Vagina (tissue), 2 donors: ENCODE data around the gene UBA6. TPM values are rescaled to one million over a fixed set of nuclear protein-coding genes. Genes with fewer than 3 reads are reported as not detected.

Source experiments
- DNase-seq, 2 donors: peaks; one replicate each; pipeline ENCODE4 v3.0.0-alpha.2; 2017; ENCODE audit errors: extremely low spot score in 2 of 2
- H3K27ac ChIP-seq: fragments of 200-600 bp; sonication (generic); one replicate; pipeline ENCODE4 v1.5.1; 2019
- H3K27me3 ChIP-seq: fragments of 200-600 bp; sonication (generic); one replicate; pipeline ENCODE4 v1.5.1; 2019
- H3K36me3 ChIP-seq, 2 donors: fragments of 200-600 bp; sonication (generic); one replicate each; pipeline ENCODE4 v1.5.1; 2017 to 2019
- H3K4me1 ChIP-seq: fragments of 200-600 bp; sonication (generic); one replicate; pipeline ENCODE4 v1.5.1; 2019
- H3K4me3 ChIP-seq, 2 donors: fragments of 200-600 bp; sonication (generic); 1 replicate in 1 of 2; 2 replicates in 1 of 2; pipeline ENCODE4 v1.5.1; 2016 to 2019
- H3K9me3 ChIP-seq: fragments of 200-600 bp; sonication (generic); one replicate; pipeline ENCODE4 v1.5.1; 2019
- CTCF ChIP-seq, 3 experiments: fragments of 450-650 bp in 2 of 3; fragments of 200-600 bp in 1 of 3; sonication (generic) in 1 of 3; IDR thresholded peaks; one replicate each; pipeline ENCODE4 v1.5.1; 2017 to 2019; ENCODE audit warnings: antibody characterized with exemption in 3 of 3, mild to moderate bottlenecking in 2 of 3, moderate library complexity in 2 of 3
- POLR2A ChIP-seq, 2 donors: fragments of 450-650 bp; IDR thresholded peaks; one replicate each; pipeline ENCODE4 v1.6.1; 2017; ENCODE audit warnings: antibody characterized with exemption in 2 of 2, mild to moderate bottlenecking in 2 of 2, moderate library complexity in 2 of 2
- POLR2AphosphoS5 ChIP-seq, 2 donors: sonication (generic); formaldehyde crosslinking; IDR thresholded peaks; one replicate each; pipeline ENCODE4 v1.9.0; 2017; ENCODE audit warnings: antibody characterized with exemption in 2 of 2, mild to moderate bottlenecking in 2 of 2, low read depth in 1 of 2; ENCODE audit not compliant: insufficient read depth in 1 of 2
- intact Hi-C: fragments of 100-400 bp; cut with DNase I; formaldehyde crosslinking; loops from one replicate; pipeline ENCODE4 v1.15.1; 2023
- total RNA-seq: library from RNA; depleted of rRNA; stranded (reverse); fragments of >200 nt; gene quantifications from one replicate; pipeline ENCODE4 v1.2.3, GENCODE V29; 2016

Gene UBA6
- total RNA-seq, 1 donor from 2014 or later: 36.3 TPM

DNA sequence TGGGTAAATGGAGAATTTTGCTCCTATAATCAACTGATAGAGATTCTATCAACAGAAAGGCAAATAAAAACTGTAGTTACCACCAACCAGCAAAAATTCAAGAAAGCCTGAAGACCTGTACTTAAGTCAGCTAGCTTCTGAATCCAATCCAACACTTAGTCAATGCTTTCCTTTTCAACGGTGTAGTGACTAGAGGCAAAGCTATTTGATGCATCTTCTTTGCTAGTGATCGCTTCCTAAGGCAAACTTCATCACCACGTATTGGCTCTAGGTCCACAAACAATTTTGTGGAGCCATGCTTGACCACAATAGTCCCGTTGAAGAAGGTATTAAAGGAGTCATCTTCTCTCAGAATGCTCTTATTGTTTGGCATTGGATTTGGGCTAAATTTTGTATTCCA lies 25.0 kb upstream of the UBA6 start:
- intact Hi-C loops: no loop called here
- no peak for DNase-seq
- Histone ChIP-seq H3K4me3 (no peak overlapping the region), H3K9me3 (no peaks in the 10 kb centered on the region), H3K27me3 (no peaks in the 10 kb centered on the region), H3K4me1 (peaks cover 6% of the 10 kb centered on the region), H3K36me3 (peaks cover 0 to 8% of the 10 kb centered on the region in 2 donors), H3K27ac (no peak overlapping the region)
- no peak for TF ChIP-seq CTCF (IDR thresholded peaks at IDR 0.05)
- no peak for TF ChIP-seq POLR2AphosphoS5 (IDR thresholded peaks at IDR 0.05; ENCODE audit: insufficient read depth in 1 of 2, low read depth in 1 of 2)
- no peak for TF ChIP-seq POLR2A (IDR thresholded peaks at IDR 0.05)

- Histone ChIP-seq H3K9me3 (no peaks in the 10 kb centered on the region), H3K27me3 (no peaks in the 10 kb centered on the region), H3K4me3 (no peak overlapping the region), H3K4me1 (peaks cover 6% of the 10 kb centered on the region), H3K36me3 (peaks cover 0 to 8% of the 10 kb centered on the region in 2 donors), H3K27ac (no peak overlapping the region)
- DNase-seq: no peak
- intact Hi-C loops: no loop called here
- TF ChIP-seq POLR2A (IDR thresholded peaks at IDR 0.05) (no peak), POLR2AphosphoS5 (IDR thresholded peaks at IDR 0.05; ENCODE audit: insufficient read depth in 1 of 2, low read depth in 1 of 2) (no peak), CTCF (IDR thresholded peaks at IDR 0.05) (no peak)
Measured at GRCh38 chr4:67725132-67725531, 24.2 kb upstream of the UBA6 start.

DNA sequence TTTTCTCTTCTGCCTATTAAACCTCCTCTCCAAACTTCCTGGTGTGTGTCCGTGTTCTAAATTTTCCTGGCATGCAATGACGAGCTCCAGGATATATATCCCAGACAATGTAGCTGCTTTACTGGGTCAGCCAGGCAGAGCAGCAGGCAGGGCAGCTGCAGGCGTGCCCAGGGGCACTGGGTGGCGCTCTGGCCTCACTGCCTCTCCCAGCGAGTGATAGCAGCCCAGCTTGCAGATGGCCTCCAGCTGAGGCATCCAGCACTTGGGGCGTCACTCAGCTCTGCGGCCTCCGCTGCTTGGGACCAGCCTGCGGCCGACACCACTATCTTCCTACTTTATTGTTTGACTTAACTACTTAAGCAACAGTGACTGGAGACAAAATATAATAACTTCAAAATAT lies 23.0 kb upstream of the UBA6 start:
- DNase-seq: no peak
- Histone ChIP-seq H3K36me3 (peaks cover 0 to 8% of the 10 kb centered on the region in 2 donors), H3K4me3 (no peak overlapping the region), H3K27ac (no peak overlapping the region), H3K9me3 (no peaks in the 10 kb centered on the region), H3K4me1 (peaks cover 6% of the 10 kb centered on the region), H3K27me3 (no peaks in the 10 kb centered on the region)
- no peak for TF ChIP-seq CTCF (IDR thresholded peaks at IDR 0.05)
- TF ChIP-seq POLR2AphosphoS5 (IDR thresholded peaks at IDR 0.05; ENCODE audit: insufficient read depth in 1 of 2, low read depth in 1 of 2): no peak
- no peak for TF ChIP-seq POLR2A (IDR thresholded peaks at IDR 0.05)
- intact Hi-C loops: no loop called here

DNA sequence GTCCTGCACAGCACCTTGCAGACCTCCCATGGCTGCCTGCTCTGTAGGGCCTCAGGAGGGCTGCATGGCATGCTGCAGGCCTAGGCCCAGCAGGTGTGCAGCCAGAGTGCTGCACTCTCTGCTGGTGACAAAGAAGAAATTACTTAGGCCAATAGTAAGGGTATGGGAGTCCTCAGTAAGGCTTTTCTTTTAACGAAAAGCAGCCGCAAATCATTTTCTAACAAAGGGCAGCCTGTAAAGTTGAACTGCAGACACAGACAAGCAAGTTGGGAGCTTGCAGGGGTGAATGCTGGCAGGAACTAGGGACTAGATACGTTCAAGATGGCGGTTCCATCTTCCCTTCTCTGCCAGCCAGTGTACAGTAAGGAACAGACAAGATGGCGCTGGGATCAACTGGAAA lies 22.4 kb upstream of the UBA6 start:
- Histone ChIP-seq H3K9me3 (no peaks in the 10 kb centered on the region), H3K4me3 (no peak overlapping the region), H3K27me3 (no peaks in the 10 kb centered on the region), H3K4me1 (peaks cover 6% of the 10 kb centered on the region), H3K27ac (no peak overlapping the region), H3K36me3 (peaks cover 0 to 8% of the 10 kb centered on the region in 2 donors)
- intact Hi-C loops: no loop called here
- TF ChIP-seq POLR2A (IDR thresholded peaks at IDR 0.05): no peak
- TF ChIP-seq CTCF (IDR thresholded peaks at IDR 0.05): no peak
- TF ChIP-seq POLR2AphosphoS5 (IDR thresholded peaks at IDR 0.05; ENCODE audit: insufficient read depth in 1 of 2, low read depth in 1 of 2): no peak
- no peak for DNase-seq

DNA sequence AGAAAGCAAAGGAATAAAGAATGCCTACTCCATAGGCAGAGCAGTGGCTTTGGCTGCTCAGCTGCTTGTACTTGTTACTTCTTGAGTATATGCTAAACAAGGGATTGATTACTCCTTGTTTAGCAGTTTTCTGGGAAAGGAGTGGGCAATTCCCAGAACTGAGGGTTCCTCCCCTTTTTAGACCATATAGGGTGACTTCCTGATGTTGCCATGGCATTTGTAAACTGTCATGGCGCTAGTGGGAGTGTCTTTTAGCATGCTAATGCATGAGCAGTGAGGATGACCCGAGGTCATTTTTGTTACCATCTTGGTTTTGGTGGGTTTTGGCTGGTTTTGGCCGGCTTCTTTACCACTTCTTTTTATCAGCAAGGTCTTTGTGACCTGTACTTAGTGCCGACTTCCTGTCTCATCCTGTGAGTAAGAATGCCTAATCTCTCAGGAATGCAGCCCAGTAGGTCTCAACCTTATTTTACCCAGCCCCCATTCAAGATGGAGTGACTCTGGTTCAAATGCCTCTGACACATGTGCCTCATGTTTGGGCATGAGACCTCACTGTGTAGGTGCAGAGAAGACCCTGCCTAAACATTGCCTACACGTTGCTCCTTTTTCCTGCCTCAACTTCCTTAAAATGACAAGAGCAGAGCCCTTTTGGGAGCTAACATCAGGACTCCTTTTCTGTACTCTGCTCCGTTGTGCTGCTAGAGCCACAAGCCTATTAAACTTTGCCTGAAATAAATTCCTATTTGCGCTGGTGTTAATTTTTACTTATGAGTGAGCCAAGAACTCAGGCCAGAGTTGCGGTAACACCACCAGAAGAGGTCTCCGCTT lies 21.0 kb upstream of the UBA6 start:
- DNase-seq: no peak
- H3K4me3 ChIP-seq: no peak overlapping the region
- no peak overlapping the region for H3K27ac ChIP-seq
- no peaks in the 10 kb centered on the region for H3K9me3 ChIP-seq
- H3K36me3 ChIP-seq: peaks cover 0 to 8% of the 10 kb centered on the region in 2 donors
- TF ChIP-seq POLR2AphosphoS5 (IDR thresholded peaks at IDR 0.05; ENCODE audit: insufficient read depth in 1 of 2, low read depth in 1 of 2): no peak
- no peak for TF ChIP-seq CTCF (IDR thresholded peaks at IDR 0.05)
- TF ChIP-seq POLR2A (IDR thresholded peaks at IDR 0.05): no peak
- no peaks in the 10 kb centered on the region for H3K27me3 ChIP-seq
- H3K4me1 ChIP-seq: peaks cover 6% of the 10 kb centered on the region
- intact Hi-C loops: no loop called here
